IPS DF 19.7 (cell line): ENCODE data around the gene RADIL.
A peak's percentile ranks its signal among the peaks of the same experiment; 100 is the strongest.
"Not testable (repeated sequence)": the region's sequence is repeated elsewhere in the genome, so short reads cannot be mapped to it uniquely, and the experiment has no call there.

Source experiments
- DNase-seq: peaks from one replicate; pipeline ENCODE4 v3.0.0-alpha.2; 2013; ENCODE audit warnings: low read depth, low spot score

RADIL gene, protein sequence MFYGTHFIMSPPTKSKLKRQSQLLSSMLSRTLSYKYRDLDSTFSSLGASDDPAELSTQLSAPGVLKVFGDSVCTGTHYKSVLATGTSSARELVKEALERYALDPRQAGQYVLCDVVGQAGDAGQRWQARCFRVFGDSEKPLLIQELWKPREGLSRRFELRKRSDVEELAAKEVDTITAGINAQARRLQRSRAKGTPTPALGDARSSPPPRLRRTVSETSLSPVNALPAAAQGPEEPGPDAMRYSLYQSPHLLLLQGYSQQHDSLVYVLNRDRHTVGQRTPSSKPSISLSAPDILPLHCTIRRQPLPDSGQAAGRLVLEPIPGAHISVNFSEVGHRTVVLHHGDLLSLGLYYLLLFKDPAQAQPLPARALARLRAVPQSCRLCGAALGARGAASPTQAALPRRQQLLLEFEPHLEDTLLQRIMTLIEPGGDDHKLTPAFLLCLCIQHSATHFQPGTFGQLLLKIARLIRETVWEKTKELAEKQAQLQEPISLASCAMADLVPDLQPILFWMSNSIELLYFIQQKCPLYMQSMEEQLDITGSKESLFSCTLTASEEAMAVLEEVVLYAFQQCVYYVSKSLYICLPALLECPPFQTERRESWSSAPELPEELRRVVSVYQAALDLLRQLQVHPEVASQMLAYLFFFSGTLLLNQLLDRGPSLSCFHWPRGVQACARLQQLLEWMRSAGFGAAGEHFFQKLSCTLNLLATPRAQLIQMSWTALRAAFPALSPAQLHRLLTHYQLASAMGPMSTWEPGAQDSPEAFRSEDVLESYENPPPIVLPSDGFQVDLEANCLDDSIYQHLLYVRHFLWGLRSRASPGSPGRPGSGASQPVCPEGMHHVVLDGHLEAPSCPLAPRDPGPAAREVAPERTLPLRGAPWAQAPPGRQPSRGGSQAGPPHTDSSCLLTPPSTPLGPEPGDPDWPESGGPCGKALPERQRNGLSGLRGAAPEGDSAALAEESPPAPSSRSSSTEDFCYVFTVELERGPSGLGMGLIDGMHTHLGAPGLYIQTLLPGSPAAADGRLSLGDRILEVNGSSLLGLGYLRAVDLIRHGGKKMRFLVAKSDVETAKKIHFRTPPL

DNA sequence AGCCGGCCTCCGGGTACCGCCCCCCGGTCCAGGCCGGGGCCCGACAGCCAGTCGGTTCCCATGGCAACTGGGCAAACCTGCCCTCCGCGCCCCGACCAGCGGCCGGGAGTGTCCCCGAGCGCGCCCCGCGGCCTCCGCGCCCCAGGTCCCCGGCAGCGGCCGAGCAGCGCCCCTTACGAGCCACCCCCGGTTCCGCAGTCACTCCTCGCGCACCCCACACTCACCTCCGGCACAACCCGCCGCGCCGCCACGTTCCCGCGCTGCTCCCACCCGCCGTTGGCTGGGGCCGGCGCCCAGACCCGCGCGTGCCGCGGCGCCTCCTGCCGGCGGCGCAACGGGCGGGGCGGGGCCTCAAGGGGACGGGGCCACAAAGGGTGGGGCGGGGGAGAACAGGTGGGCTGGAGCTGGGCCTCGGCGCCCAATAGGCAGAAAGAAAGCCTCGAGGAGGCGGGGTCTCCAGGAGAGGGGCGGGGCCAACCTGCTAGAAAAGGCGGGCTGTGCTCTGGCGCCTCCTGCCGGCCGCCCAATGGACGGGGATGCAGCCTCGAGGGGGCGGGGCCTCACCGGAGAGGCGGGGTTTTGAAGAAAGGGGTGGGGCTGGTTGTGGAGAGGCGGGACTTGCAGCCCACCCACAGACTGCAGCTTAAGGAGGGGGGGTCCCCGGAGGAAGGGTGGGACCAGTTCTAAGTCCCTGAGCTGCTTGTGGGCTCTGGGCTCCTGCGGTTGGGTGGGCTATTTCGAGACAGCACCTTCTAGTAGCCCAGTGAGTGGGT lies at the start of gene RADIL:
Gene RADIL (minus strand): TSS at position 345 of the 773 bp plus-strand sequence. CDS start 5,577 bp downstream, outside the sequence.
- DNase-seq, result peak; percentile 30

DNA sequence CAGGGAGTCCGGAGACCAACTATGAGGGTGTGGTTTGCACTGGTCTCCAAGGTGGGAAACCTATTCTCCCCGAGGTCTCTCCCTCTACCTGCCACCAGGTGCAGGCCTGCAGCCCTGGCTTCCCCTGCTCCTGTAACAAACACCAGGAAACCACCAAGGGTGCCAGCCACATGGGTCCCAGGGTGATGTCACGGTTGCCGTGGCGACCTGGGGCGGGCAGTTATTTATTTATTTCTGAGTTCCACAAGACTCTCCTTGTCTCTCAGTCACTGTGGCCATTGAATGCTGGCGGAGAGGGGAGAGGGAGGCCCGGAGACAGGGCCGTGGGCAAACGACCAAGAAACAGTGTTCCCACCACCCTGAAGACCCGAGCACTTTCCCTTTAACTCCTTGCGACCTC lies 48.4 kb upstream of the RADIL start:
- no peak for DNase-seq

DNA sequence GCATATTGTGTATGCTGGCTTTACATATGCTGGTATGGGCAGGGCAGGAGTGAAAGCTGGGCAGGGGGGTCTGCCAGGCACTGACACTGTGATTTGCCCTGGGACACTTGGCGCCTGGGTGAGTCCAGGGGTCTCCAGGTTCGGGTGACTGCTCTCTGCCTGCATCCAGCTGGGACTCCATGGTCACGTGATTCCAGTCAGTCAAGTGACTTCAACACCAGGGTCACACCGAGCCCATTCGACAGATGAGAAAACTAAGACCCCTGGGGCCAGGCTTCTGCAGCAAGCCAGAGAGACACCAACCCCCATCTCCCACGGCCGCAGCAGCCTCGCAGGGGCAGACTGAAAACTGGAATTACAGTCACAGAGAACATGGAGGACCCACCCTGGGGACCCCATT lies 45.5 kb upstream of the RADIL start:
- DNase-seq, result no peak

GRCh38 chr7:4928445-4928844 lies 44.9 kb upstream of the RADIL start:
- no peak for DNase-seq

- no peak for DNase-seq
Observed at GRCh38 chr7:4919969-4920766, 36.7 kb upstream of the RADIL start.

GRCh38 chr7:4916113-4916512 lies 32.6 kb upstream of the RADIL start:
- DNase-seq, result no peak

DNA sequence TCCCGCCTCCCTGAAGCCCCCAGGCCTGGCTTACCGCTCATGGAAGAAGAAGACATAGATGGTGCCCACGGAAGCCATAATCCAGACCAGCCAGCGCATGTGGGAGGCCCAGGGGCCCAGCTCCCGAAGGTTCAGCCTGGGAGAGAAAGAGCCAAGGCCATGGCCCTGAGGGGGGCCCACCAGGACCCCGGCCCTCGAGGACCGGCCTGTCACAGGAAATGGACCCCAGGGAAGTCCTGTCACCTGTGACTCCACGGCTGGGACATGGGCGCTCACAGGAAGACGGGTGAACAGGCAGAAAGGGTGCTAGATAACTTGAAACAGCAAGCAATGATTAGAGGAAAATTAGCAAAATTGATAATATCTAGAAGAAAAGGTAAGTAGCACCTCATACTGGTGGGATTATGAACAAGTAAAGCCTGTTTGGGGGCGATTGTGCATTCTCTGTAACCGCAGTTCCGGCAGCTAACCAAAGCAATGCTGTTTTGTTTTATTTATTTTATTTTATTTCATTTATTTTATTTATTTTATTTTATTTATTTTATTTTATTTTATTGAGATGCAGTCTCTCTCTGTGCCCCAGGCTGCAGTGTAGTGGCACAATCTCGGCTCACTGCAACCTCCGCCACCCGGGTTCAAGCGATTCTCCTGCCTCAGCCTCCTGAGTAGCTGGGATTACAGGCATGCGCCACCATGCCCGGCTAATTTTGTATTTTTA lies 27.8 kb upstream of the RADIL start:
- DNase-seq, result no peak

GRCh38 chr7:4906682-4907081 lies 23.2 kb upstream of the RADIL start:
- no peak for DNase-seq

- DNase-seq, result no peak
Observed at GRCh38 chr7:4905171-4905570, 21.7 kb upstream of the RADIL start.

- no peak for DNase-seq
Observed at GRCh38 chr7:4904346-4904745, 20.8 kb upstream of the RADIL start.

- DNase-seq, result no peak
Observed at GRCh38 chr7:4895766-4896165, 12.2 kb upstream of the RADIL start.

DNA sequence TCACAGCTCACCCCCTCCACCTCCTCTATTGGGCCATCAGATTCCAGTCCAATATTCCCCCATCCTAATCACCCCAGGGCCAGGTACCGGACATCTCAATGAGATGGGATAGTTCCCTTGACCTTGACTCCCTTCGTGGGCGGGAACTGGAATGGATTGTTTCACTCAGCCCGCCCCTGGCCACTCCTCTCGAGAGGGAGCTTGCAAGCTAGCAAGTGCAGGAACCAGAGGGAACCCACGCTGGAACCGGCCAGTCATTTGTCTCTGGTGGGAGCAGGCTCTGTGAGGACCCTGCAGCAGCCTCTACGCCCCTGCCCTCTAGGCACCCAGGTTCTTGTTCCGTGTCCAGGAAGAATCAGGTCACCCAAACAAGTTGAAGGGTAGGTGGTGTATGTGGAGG lies 11.0 kb upstream of the RADIL start:
- no peak for DNase-seq

DNA sequence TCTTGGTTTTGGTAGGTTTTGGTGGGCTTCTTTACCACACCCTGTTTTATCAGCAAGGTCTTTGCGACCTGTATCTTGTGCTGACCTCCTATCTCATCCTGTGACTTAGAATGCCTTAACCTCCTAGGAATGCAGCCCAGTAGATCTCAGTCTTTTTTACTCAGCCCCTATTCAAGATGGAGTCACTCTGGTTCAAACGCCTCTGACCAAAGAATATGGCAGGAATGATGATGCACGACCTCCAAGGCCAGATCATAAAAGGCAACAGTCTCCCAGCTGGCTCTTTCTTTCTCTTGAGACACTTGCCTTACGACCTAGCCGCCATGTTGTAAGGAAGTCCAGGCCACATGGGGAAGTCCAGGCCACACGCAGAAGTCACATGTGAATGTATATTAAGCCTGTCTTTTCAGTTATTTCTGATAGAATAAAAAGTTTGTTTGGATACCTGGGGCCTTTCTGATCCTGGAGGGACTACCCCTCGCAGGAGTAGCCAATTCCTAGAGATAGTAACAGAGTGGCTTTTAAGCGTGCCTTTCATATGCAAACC lies 10.5 kb upstream of the RADIL start:
- DNase-seq, result no peak

DNA sequence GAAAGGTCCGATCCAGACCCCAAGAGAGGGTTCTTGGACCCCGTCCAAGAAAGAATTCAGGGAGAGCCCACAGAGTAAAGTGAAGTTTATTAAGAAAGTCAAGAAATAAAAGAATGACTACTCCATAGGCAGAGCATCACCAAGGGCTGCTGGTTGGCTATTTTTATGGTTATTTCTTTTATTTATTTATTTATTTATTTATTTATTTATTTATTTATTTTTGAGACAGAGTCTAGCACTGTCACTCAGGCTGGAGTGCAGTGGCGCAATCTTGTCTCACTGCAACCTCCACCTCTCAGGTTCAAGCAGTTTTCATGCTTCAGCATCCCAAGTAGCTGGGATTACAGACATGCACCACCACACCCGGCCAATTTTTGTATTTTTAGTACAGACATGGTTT lies 9.7 kb upstream of the RADIL start:
- DNase-seq, result not testable (repeated sequence)

- not testable (repeated sequence) for DNase-seq
Observed at GRCh38 chr7:4891522-4891921, 8.0 kb upstream of the RADIL start.

DNA sequence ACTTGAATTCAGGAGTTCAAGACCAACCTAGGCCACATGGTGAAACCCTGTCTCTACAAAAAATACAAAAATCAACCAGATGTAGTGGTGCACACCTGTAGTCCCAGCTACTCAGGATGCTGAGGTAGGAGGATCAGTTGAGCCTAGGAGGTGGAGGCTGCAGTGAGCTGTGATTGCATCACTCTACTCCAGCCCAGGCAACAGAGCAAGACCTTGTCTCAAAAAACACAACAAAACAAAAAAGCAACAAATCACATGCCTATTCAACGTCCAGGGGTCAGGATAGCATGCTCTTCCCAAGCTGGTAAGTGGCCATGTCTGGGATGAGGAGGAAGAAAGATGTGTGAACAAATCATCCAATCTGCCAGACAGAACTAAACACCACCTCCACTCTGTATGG lies 6.2 kb upstream of the RADIL start:
- no peak for DNase-seq

- no peak for DNase-seq
Observed at GRCh38 chr7:4888161-4888560, 4.6 kb upstream of the RADIL start.

DNA sequence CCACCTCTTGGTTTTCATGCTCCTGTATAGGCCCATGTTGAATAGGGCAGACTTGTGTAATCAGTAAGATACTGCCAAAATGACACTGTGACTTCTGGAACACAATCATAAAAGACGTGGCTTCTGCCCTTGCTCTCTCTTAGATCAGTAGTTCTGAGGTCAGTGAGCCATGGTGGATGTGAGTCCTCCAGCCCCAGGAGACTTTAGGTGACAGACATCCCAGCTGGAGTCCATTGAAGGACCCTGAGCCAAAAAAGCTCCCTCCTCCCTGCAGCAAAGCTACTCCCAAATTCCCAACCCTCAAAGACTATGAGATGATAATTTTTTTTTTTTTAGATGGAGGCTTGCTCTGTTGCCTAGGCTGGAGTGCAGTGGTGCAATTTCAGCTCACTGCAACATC lies 3.2 kb upstream of the RADIL start:
- no peak for DNase-seq

DNA sequence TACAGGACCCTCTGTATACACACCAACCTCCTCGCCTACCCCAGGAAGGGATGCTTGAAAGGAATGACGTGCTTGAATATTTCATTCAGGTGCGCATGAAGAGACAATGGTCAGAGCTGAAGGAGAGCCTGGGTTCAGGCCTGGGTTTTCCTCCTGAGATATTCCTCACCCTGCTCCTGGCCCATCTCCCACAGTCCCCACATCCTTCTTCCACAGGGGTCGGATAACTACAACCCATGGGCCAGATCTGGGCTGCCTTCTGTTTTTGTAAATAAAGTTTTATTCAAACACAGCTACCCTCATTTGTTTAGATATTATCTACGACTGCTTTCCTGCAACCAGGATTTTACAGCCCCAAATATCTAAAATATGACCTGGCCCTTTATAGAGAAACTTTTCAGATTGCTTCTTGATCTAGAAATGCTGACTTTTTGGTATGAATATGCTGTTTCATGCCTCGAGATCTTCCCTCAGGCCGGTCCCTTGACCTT lies 1.8 kb upstream of the RADIL start:
- no peak for DNase-seq

- DNase-seq, result no peak
Observed at GRCh38 chr7:4884164-4884563, 648 bp upstream of the RADIL start.
